DND-41 (cell line): Measurements from ENCODE around the gene TBX19.

Experiments used
- CTCF ChIP-seq: IDR thresholded peaks from 2 replicates; pipeline ENCODE4 v1.5.1; 2012; ENCODE audit warnings: borderline replicate concordance, low read length, moderate library complexity, mild to moderate bottlenecking; ENCODE audit not compliant: poor library complexity, severe bottlenecking; ENCODE audit errors: extremely low read depth
- EZH2 ChIP-seq: IDR thresholded peaks from 3 replicates; pipeline ENCODE4 v1.6.1; 2012; ENCODE audit warnings: borderline replicate concordance, low read depth, mild to moderate bottlenecking, moderate library complexity, low read length, inconsistent platforms; ENCODE audit not compliant: severe bottlenecking

GRCh38 chr1:168264296-168264695, 16.4 kb upstream of the TBX19 start:
- TF ChIP-seq CTCF, result no peak
- TF ChIP-seq EZH2, result no peak
